GM21447 (cell line): ENCODE data around the gene NPAS2.

ENCODE experiments used
- ATAC-seq: cut with Tn5 transposase; IDR thresholded peaks from one replicate; pipeline ENCODE4 v1.9.1; 2021; ENCODE audit not compliant: unreplicated experiment

NPAS2 gene

GRCh38 chr2:100902817-100903405, 83.0 kb downstream of the NPAS2 start:
- ATAC-seq = no peak

- ATAC-seq = no peak
Observed at GRCh38 chr2:100903534-100904258, 83.8 kb downstream of the NPAS2 start.

- no peak for ATAC-seq
Observed at GRCh38 chr2:100905132-100905805, 85.3 kb downstream of the NPAS2 start.

- ATAC-seq = no peak
Observed at GRCh38 chr2:100906131-100906530, 86.2 kb downstream of the NPAS2 start.

- ATAC-seq = no peak
Observed at GRCh38 chr2:100906679-100907078, 86.7 kb downstream of the NPAS2 start.

GRCh38 chr2:100907832-100908231, 87.9 kb downstream of the NPAS2 start:
- no peak for ATAC-seq

GRCh38 chr2:100909534-100910081, 89.7 kb downstream of the NPAS2 start:
- no peak for ATAC-seq

GRCh38 chr2:100910111-100910510, 90.2 kb downstream of the NPAS2 start:
- ATAC-seq = no peak

- ATAC-seq = no peak
Observed at GRCh38 chr2:100919316-100919715, 99.4 kb downstream of the NPAS2 start.

- ATAC-seq = no peak
Observed at GRCh38 chr2:100921685-100922161, 101.8 kb downstream of the NPAS2 start.

- ATAC-seq = no peak
Observed at GRCh38 chr2:100923461-100924060, 103.6 kb downstream of the NPAS2 start.

GRCh38 chr2:100924122-100924519, 104.2 kb downstream of the NPAS2 start:
- ATAC-seq = no peak

GRCh38 chr2:100924520-100925451, 104.8 kb downstream of the NPAS2 start:
- ATAC-seq = no peak

- no peak for ATAC-seq
Observed at GRCh38 chr2:100928235-100928634, 108.3 kb downstream of the NPAS2 start.

- ATAC-seq = no peak
Observed at GRCh38 chr2:100929147-100929546, 109.2 kb downstream of the NPAS2 start.

GRCh38 chr2:100934504-100935371, 114.8 kb downstream of the NPAS2 start:
- ATAC-seq = no peak

GRCh38 chr2:100935372-100935752, 115.4 kb downstream of the NPAS2 start:
- no peak for ATAC-seq

- no peak for ATAC-seq
Observed at GRCh38 chr2:100936070-100936741, 116.3 kb downstream of the NPAS2 start.
